Vagina (tissue), 2 donors: ENCODE measurements around the gene SUN1.

Experiments used
- POLR2A ChIP-seq, 2 donors: fragments of 450-650 bp; IDR thresholded peaks; one replicate each; pipeline ENCODE4 v1.6.1; 2017; ENCODE audit warnings: antibody characterized with exemption in 2 of 2, mild to moderate bottlenecking in 2 of 2, moderate library complexity in 2 of 2
- POLR2AphosphoS5 ChIP-seq, 2 donors: sonication (generic); formaldehyde crosslinking; IDR thresholded peaks; one replicate each; pipeline ENCODE4 v1.9.0; 2017; ENCODE audit warnings: antibody characterized with exemption in 2 of 2, mild to moderate bottlenecking in 2 of 2, low read depth in 1 of 2; ENCODE audit not compliant: insufficient read depth in 1 of 2
- TF ChIP-seq, protein P1 (sequence below), 3 experiments: fragments of 450-650 bp in 2 of 3; fragments of 200-600 bp in 1 of 3; sonication (generic) in 1 of 3; IDR thresholded peaks; one replicate each; pipeline ENCODE4 v1.5.1; 2017 to 2019; ENCODE audit warnings: antibody characterized with exemption in 3 of 3, mild to moderate bottlenecking in 2 of 3, moderate library complexity in 2 of 3

DNA sequence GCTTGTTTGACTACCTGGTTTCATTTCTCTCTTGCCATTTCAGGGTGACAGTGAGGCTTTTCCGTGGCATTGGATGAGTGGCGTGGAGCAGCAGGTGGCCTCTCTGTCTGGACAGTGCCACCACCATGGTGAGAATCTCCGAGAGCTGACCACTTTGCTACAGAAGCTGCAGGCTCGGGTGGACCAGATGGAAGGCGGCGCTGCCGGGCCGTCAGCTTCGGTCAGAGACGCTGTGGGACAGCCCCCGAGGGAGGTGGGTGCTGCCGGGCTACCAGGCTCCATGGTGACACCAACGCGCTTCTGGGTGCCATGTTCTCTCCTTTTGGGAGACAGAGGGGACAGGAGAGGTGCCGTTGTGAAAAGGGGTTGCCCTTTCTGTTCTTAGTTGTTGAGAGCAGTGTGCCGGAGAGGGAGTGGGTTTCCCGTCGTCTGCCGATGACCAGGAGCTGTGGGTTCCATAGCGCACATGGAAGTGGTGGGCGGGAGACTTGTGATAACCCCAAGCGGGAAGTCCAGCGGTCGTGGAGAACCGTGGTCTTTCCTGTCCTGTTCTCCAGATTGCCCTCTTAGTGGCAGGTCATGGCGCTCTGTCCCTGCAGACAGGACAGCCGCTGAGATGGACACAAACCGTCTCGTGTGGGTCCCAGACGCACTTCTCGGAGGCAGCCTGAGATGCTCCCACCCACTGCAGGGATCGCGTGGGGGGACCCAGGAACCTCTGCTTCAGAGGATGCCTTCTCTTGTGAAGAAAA, 21.3 kb downstream of the SUN1 start:
- TF ChIP-seq, protein P1, sequence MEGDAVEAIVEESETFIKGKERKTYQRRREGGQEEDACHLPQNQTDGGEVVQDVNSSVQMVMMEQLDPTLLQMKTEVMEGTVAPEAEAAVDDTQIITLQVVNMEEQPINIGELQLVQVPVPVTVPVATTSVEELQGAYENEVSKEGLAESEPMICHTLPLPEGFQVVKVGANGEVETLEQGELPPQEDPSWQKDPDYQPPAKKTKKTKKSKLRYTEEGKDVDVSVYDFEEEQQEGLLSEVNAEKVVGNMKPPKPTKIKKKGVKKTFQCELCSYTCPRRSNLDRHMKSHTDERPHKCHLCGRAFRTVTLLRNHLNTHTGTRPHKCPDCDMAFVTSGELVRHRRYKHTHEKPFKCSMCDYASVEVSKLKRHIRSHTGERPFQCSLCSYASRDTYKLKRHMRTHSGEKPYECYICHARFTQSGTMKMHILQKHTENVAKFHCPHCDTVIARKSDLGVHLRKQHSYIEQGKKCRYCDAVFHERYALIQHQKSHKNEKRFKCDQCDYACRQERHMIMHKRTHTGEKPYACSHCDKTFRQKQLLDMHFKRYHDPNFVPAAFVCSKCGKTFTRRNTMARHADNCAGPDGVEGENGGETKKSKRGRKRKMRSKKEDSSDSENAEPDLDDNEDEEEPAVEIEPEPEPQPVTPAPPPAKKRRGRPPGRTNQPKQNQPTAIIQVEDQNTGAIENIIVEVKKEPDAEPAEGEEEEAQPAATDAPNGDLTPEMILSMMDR (IDR thresholded peaks at IDR 0.05), result no peak
- TF ChIP-seq POLR2A (IDR thresholded peaks at IDR 0.05), result no peak
- TF ChIP-seq POLR2AphosphoS5 (IDR thresholded peaks at IDR 0.05; ENCODE audit: insufficient read depth in 1 of 2, low read depth in 1 of 2), result no peak
